ENCODE measurements around the gene GPHB5.

The GPHB5 gene

GRCh38 chr14:63267171-63267570 is 51.6 kb downstream of the GPHB5 start:
- no peak for ATAC-seq (ENCODE audit: low read depth)
- peaks cover 4% of the 10 kb centered on the region for H3K4me1 ChIP-seq (ENCODE audit: insufficient read depth, poor library complexity, severe bottlenecking)
- no peak overlapping the region for H3K27ac ChIP-seq (ENCODE audit: poor library complexity, severe bottlenecking)
- H3K9me3 ChIP-seq (ENCODE audit: severe bottlenecking), result no peaks in the 10 kb centered on the region
- no peak overlapping the region for H3K4me3 ChIP-seq (ENCODE audit: severe bottlenecking)
- TF ChIP-seq CTCF (IDR thresholded peaks at IDR 0.05; ENCODE audit: poor library complexity, severe bottlenecking), result no peak
- H3K27me3 ChIP-seq (ENCODE audit: insufficient read depth, poor library complexity, severe bottlenecking), result no peaks in the 10 kb centered on the region
- DNase-seq (ENCODE audit: low spot score), result no peak
- H3K36me3 ChIP-seq (ENCODE audit: low read depth), result no peaks in the 10 kb centered on the region

GRCh38 chr14:63266106-63266505 is 52.6 kb downstream of the GPHB5 start:
- Histone ChIP-seq H3K36me3 (ENCODE audit: low read depth) (no peaks in the 10 kb centered on the region), H3K4me1 (ENCODE audit: insufficient read depth, poor library complexity, severe bottlenecking) (peaks cover 4% of the 10 kb centered on the region), H3K27ac (ENCODE audit: poor library complexity, severe bottlenecking) (no peak overlapping the region), H3K4me3 (ENCODE audit: severe bottlenecking) (no peak overlapping the region), H3K27me3 (ENCODE audit: insufficient read depth, poor library complexity, severe bottlenecking) (no peaks in the 10 kb centered on the region), H3K9me3 (ENCODE audit: severe bottlenecking) (no peaks in the 10 kb centered on the region)
- DNase-seq (ENCODE audit: low spot score) (no peak), ATAC-seq (ENCODE audit: low read depth) (peak; percentile 57; the same call in 1 of the 3 replicates)
- TF ChIP-seq CTCF (IDR thresholded peaks at IDR 0.05; ENCODE audit: poor library complexity, severe bottlenecking), result no peak
